Stomach (tissue), 4 donors: ENCODE data around the gene ZKSCAN8.

Experiments
- POLR2AphosphoS5 ChIP-seq, 3 donors: sonication (generic); formaldehyde crosslinking; IDR thresholded peaks; one replicate each; pipeline ENCODE4 v1.6.1; 2016; ENCODE audit warnings: antibody characterized with exemption in 3 of 3
- TF ChIP-seq, protein P1 (sequence below), 7 experiments: fragments of 450-650 bp in 4 of 7; fragments of 200-600 bp in 3 of 7; sonication (generic) in 3 of 7; IDR thresholded peaks; one replicate each; pipeline ENCODE4 v1.5.1; 2016 to 2019; ENCODE audit warnings: antibody characterized with exemption in 7 of 7, control low read depth in 2 of 7, mild to moderate bottlenecking in 1 of 7

DNA sequence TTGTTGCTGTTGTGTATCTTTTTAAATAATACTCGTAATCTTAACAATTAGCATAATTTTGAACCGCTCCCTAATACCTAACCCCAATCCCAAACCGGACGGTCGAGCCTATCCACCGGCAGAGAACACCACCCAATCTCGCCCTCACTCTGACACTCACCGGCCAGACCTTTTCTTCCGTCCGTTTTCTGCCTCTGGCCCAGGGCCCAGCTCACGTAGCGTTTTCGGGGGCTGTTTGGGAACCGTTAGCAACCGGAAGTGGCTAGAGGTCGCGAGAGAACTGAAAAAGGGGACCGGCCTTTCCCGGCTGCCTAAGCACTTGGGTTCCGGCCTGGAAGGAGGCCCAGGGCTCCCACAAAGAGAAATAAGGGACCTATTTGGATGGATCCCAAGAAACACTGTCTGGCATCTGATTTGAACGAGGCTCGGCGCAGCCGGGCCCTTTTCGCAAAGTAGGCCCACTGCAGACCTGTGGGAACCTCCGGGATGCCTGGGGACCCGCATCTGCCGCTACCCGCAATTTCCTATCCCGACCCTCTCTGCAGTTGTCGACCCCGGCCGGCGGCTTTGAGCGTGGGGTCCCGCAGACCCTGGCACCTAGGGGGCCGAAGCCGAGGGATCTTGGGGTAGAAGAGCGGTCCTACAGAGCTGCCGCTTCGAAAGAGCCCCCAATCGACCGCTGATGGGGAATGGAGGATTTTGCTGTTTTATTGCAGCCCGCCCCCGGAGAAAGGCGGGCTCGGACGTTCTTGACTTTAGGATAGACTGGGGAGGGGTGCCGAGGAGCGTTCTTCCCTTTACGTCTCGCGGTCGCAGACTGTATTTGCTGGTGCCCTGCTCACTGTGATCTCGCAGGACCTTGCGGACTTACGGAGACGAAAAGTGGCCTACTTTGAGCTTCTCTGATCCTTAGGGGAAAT lies 4.8 kb upstream of the ZKSCAN8 start:
- peak; percentile 44 to 83 (median 68) for TF ChIP-seq POLR2AphosphoS5 (IDR thresholded peaks at IDR 0.05)
- TF ChIP-seq, protein P1, sequence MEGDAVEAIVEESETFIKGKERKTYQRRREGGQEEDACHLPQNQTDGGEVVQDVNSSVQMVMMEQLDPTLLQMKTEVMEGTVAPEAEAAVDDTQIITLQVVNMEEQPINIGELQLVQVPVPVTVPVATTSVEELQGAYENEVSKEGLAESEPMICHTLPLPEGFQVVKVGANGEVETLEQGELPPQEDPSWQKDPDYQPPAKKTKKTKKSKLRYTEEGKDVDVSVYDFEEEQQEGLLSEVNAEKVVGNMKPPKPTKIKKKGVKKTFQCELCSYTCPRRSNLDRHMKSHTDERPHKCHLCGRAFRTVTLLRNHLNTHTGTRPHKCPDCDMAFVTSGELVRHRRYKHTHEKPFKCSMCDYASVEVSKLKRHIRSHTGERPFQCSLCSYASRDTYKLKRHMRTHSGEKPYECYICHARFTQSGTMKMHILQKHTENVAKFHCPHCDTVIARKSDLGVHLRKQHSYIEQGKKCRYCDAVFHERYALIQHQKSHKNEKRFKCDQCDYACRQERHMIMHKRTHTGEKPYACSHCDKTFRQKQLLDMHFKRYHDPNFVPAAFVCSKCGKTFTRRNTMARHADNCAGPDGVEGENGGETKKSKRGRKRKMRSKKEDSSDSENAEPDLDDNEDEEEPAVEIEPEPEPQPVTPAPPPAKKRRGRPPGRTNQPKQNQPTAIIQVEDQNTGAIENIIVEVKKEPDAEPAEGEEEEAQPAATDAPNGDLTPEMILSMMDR (IDR thresholded peaks at IDR 0.05), result no peak
